Mesothelial cell of epicardium (in vitro differentiated cells): ENCODE results near the gene CPVL. TPM values are rescaled to one million over a fixed set of nuclear protein-coding genes. Genes with fewer than 3 reads are reported as not detected.

Source experiments
- DNase-seq, 2 experiments: peaks; one replicate each; pipeline ENCODE4 v3.0.0; 2021; ENCODE audit warnings: low spot score in 2 of 2; ENCODE audit not compliant: unreplicated experiment in 2 of 2
- H3K27ac Mint-ChIP-seq: 2 replicates; pipeline ENCODE4 v1.8.0; 2021; ENCODE audit warnings: mixed read lengths
- H3K27me3 Mint-ChIP-seq: 2 replicates; pipeline ENCODE4 v1.8.0; 2021; ENCODE audit warnings: low read depth, mixed read lengths
- H3K36me3 Mint-ChIP-seq: 2 replicates; pipeline ENCODE4 v1.8.0; 2021; ENCODE audit warnings: mixed read lengths
- H3K4me1 Mint-ChIP-seq: 2 replicates; pipeline ENCODE4 v1.8.0; 2021; ENCODE audit warnings: mixed read lengths
- H3K4me3 Mint-ChIP-seq: 2 replicates; pipeline ENCODE4 v1.8.0; 2021; ENCODE audit warnings: mild to moderate bottlenecking, moderate library complexity, mixed read lengths
- H3K9me3 Mint-ChIP-seq: 2 replicates; pipeline ENCODE4 v1.8.0; 2021; ENCODE audit warnings: mixed read lengths
- total RNA-seq: library from RNA; stranded (reverse); gene quantifications from 3 replicates; pipeline ENCODE4 v1.2.1, GENCODE V29; 2021
- TF ChIP-seq, protein P1 (sequence below): fragments of 200-600 bp; sonication (generic); IDR thresholded peaks from one replicate; pipeline ENCODE4 v1.5.0; 2021; ENCODE audit warnings: antibody characterized with exemption; ENCODE audit not compliant: unreplicated experiment

Gene CPVL
- total RNA-seq, 1 donor from 2014 or later = 11.4 TPM

DNA sequence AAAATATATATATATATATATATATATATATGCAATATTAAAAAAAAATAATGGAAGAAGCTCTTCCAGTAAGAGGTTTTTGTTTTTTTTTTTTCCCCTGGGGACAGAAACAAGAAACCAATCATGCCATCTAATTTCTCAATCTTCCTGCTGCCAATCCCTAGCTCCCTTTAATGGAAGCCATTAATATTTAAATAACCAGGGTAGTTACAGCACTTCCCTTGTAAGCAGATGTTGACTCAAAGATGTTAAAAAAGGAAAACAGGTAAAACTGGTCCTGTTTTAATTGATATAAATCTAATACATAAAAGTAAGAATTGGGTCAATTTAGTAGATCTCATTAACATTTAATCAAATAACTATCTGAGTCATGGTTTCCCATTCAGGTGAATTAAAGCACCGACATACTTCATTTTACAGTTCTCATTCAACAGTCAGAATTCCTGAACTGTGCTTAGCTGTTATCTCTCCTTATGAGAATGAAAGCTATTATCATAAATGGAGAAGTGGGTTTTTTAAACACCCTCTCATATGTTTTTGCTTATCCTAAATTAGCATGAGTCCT is 22.6 kb downstream of the CPVL start:
- no peak overlapping the region for H3K4me3 Mint-ChIP-seq
- H3K4me1 Mint-ChIP-seq = peaks cover 7% of the 10 kb centered on the region
- no peak overlapping the region for H3K27ac Mint-ChIP-seq
- TF ChIP-seq, protein P1, sequence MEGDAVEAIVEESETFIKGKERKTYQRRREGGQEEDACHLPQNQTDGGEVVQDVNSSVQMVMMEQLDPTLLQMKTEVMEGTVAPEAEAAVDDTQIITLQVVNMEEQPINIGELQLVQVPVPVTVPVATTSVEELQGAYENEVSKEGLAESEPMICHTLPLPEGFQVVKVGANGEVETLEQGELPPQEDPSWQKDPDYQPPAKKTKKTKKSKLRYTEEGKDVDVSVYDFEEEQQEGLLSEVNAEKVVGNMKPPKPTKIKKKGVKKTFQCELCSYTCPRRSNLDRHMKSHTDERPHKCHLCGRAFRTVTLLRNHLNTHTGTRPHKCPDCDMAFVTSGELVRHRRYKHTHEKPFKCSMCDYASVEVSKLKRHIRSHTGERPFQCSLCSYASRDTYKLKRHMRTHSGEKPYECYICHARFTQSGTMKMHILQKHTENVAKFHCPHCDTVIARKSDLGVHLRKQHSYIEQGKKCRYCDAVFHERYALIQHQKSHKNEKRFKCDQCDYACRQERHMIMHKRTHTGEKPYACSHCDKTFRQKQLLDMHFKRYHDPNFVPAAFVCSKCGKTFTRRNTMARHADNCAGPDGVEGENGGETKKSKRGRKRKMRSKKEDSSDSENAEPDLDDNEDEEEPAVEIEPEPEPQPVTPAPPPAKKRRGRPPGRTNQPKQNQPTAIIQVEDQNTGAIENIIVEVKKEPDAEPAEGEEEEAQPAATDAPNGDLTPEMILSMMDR = no peak
- no peak for DNase-seq
- H3K36me3 Mint-ChIP-seq = no peaks in the 10 kb centered on the region
- no peaks in the 10 kb centered on the region for H3K27me3 Mint-ChIP-seq
- H3K9me3 Mint-ChIP-seq = no peaks in the 10 kb centered on the region

DNA sequence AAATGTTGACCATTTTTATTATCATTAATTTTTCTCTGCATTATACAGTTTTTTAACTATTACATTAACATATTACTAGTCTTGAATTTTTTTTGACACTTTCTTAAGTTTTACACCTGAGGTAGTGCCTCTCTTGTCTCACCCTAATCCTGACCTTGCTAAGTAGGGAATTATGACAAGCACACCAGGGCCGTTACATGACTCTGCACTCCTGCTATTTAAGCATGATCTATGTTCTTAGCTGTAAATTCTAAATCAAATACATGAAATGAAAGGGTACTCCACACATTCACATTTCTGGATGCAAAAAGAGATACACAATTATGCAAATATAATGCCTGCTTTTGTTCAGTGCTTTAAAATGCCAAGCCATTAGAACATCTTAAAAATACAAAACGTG is 23.6 kb downstream of the CPVL start:
- Mint-ChIP-seq H3K4me1 (peaks cover 7% of the 10 kb centered on the region), H3K9me3 (no peaks in the 10 kb centered on the region), H3K27me3 (no peaks in the 10 kb centered on the region), H3K36me3 (no peaks in the 10 kb centered on the region), H3K4me3 (no peak overlapping the region), H3K27ac (no peak overlapping the region)
- TF ChIP-seq, protein P1 = no peak
- DNase-seq = no peak

DNA sequence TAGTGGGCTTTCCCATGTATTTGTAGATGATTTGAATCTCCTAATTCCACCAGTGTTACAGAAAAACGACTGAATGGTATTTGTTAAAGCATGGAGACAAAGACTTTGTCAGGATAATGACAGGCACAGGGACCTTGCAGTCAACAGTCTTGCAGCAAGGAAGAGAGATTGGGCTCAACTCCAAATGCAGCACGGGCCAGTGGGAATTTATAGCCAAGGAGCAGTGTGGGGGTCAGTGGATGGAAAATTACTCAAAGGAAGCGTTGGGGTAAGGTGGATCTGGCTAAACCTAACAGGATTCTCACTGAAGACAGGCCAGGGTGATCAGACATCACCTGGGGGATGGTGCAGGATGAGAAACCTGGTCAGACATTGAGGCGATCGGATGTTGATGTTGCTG is 24.3 kb downstream of the CPVL start:
- H3K27me3 Mint-ChIP-seq = no peaks in the 10 kb centered on the region
- TF ChIP-seq, protein P1 = no peak
- no peaks in the 10 kb centered on the region for H3K36me3 Mint-ChIP-seq
- H3K27ac Mint-ChIP-seq = no peak overlapping the region
- DNase-seq = no peak
- H3K9me3 Mint-ChIP-seq = no peaks in the 10 kb centered on the region
- H3K4me3 Mint-ChIP-seq = no peak overlapping the region
- H3K4me1 Mint-ChIP-seq = peaks cover 7% of the 10 kb centered on the region

DNA sequence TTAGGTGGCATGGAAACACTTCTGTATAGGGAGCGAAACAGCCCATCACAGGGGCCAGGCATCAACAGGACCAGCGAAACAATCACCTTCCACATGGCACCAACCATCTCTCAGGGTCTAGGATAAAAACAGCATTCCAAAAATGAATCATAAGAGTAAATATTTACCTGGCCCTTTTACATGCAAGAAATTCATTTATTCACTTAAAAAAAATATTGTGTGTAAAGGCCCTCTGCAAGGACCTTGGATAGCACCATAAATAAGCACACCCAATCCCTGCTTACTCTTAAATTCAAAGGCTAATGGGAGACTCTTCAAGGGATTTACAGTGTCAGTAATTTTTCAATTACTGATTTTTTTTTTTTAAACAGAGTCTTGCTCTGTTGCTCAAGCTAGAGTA is 25.4 kb downstream of the CPVL start:
- no peak for DNase-seq
- Mint-ChIP-seq H3K4me1 (peaks cover 12% of the 10 kb centered on the region), H3K9me3 (no peaks in the 10 kb centered on the region), H3K27me3 (no peaks in the 10 kb centered on the region), H3K4me3 (no peak overlapping the region), H3K27ac (no peak overlapping the region), H3K36me3 (no peaks in the 10 kb centered on the region)
- TF ChIP-seq, protein P1 = no peak

DNA sequence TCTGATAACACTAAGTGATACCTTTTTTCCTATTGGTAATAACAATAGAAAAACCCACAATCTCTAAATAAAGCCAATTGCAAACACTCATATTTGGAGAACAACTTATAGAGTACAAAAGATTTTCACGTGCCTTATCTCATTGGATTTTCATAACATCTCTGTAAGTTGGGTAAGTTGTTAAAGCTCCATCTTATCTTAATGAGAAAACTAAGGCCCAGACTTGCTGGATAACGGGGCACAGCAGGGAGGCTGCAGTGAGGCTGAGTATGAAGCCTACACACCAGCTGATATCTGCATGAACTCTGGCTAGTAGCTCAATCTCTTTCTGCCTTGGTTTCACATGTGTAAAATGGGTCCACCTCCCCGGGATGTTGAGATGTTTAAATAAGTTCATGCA is 26.8 kb downstream of the CPVL start:
- H3K27me3 Mint-ChIP-seq = no peaks in the 10 kb centered on the region
- no peak overlapping the region for H3K27ac Mint-ChIP-seq
- H3K4me1 Mint-ChIP-seq = peaks cover 18% of the 10 kb centered on the region
- no peaks in the 10 kb centered on the region for H3K36me3 Mint-ChIP-seq
- no peak overlapping the region for H3K4me3 Mint-ChIP-seq
- DNase-seq = no peak
- TF ChIP-seq, protein P1 = no peak
- no peaks in the 10 kb centered on the region for H3K9me3 Mint-ChIP-seq
